PC-9 (cell line): Measurements from ENCODE around the gene IL18.
"Not testable (repeated sequence)": the region's sequence is repeated elsewhere in the genome, so short reads cannot be mapped to it uniquely, and the experiment has no call there.

ENCODE experiments used
- EZH2 ChIP-seq: fragments of 200-600 bp; sonication (generic); IDR thresholded peaks from 2 replicates; pipeline ENCODE4 v1.8.0; 2017; ENCODE audit warnings: antibody characterized with exemption, low read depth
- TF ChIP-seq, protein P1 (sequence below): fragments of 200-600 bp; sonication (generic); conservative IDR thresholded peaks from 2 replicates; pipeline ENCODE4 v1.6.1; 2017; ENCODE audit warnings: mixed run types, antibody characterized with exemption, mild to moderate bottlenecking, moderate library complexity

DNA sequence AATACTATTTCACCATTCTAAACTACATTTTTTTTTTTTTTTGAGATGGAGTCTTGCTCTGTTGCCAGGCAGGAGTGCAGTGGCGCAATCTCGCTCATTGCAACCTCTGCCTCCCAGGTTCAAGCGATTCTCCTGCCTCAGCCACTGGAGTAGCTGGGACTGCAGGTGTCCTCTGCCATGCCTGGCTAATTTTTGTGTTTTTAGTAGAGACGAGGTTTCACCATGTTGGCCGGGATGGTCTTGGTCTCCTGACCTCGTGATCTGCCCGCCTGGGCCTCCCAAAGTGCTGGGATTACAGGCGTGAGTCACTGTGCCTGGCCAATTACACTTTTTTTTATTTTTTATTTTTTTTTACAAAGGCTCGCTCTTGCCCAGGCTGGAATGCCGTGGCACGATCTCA is 31.2 kb upstream of the IL18 start:
- TF ChIP-seq, protein P1, sequence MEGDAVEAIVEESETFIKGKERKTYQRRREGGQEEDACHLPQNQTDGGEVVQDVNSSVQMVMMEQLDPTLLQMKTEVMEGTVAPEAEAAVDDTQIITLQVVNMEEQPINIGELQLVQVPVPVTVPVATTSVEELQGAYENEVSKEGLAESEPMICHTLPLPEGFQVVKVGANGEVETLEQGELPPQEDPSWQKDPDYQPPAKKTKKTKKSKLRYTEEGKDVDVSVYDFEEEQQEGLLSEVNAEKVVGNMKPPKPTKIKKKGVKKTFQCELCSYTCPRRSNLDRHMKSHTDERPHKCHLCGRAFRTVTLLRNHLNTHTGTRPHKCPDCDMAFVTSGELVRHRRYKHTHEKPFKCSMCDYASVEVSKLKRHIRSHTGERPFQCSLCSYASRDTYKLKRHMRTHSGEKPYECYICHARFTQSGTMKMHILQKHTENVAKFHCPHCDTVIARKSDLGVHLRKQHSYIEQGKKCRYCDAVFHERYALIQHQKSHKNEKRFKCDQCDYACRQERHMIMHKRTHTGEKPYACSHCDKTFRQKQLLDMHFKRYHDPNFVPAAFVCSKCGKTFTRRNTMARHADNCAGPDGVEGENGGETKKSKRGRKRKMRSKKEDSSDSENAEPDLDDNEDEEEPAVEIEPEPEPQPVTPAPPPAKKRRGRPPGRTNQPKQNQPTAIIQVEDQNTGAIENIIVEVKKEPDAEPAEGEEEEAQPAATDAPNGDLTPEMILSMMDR = not testable (repeated sequence)
- not testable (repeated sequence) for TF ChIP-seq EZH2
